ENCODE data around the gene LYPD3. TPM values are rescaled to one million over a fixed set of nuclear protein-coding genes. Genes with fewer than 3 reads are reported as not detected.

LYPD3 gene
- total RNA-seq, 1 donor, result not detected

DNA sequence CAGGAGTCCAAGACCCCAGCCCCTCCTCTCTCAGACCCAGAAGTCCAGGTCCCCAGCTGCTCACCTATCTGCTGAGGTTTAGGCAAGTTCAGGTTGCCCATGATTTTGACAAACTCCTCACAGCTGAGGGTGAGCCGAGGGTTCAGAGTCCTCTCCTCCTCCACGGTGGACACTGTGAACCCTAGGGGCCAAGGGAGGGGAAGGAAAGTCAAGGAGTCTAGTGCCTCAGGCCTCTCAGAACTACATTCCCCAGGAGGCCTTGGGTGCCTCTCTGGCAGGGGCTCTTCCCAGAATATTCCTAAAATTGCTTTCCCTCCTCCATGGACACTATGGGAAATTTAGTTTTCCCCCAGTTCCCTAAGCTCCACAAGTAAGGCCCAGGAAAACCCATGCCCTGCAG is 42.5 kb upstream of the LYPD3 start:
- Histone ChIP-seq H3K27me3 (ENCODE audit: insufficient read depth, low read length) (no peaks in the 10 kb centered on the region), H3K4me1 (ENCODE audit: insufficient read depth, low read length) (peaks cover 7% of the 10 kb centered on the region), H4K20me1 (ENCODE audit: insufficient read depth, low read length) (no peaks in the 10 kb centered on the region), H3K27ac (ENCODE audit: low read depth, low read length) (no peak overlapping the region), H3K79me2 (ENCODE audit: insufficient read depth, low read length) (no peaks in the 10 kb centered on the region), H3K4me2 (ENCODE audit: insufficient read depth, low read length) (no peak overlapping the region), H3K36me3 (ENCODE audit: insufficient read depth, low read length) (peaks cover 26% of the 10 kb centered on the region), H3K4me3 (ENCODE audit: insufficient read depth, low read length) (no peak overlapping the region), H2AFZ (ENCODE audit: low read length) (no peak overlapping the region), H3K9me3 (ENCODE audit: low read depth, low read length) (no peaks in the 10 kb centered on the region)
- TF ChIP-seq, protein P1, sequence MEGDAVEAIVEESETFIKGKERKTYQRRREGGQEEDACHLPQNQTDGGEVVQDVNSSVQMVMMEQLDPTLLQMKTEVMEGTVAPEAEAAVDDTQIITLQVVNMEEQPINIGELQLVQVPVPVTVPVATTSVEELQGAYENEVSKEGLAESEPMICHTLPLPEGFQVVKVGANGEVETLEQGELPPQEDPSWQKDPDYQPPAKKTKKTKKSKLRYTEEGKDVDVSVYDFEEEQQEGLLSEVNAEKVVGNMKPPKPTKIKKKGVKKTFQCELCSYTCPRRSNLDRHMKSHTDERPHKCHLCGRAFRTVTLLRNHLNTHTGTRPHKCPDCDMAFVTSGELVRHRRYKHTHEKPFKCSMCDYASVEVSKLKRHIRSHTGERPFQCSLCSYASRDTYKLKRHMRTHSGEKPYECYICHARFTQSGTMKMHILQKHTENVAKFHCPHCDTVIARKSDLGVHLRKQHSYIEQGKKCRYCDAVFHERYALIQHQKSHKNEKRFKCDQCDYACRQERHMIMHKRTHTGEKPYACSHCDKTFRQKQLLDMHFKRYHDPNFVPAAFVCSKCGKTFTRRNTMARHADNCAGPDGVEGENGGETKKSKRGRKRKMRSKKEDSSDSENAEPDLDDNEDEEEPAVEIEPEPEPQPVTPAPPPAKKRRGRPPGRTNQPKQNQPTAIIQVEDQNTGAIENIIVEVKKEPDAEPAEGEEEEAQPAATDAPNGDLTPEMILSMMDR (IDR thresholded peaks at IDR 0.05; ENCODE audit: extremely low read depth, low read depth, low read length), result no peak
- DNase-seq (ENCODE audit: insufficient read length, low spot score, missing footprints), result peak; percentile 38

- H3K4me2 ChIP-seq (ENCODE audit: insufficient read depth, low read length), result no peak overlapping the region
Measured at GRCh38 chr19:43506629-43507028, 41.2 kb upstream of the LYPD3 start.

DNA sequence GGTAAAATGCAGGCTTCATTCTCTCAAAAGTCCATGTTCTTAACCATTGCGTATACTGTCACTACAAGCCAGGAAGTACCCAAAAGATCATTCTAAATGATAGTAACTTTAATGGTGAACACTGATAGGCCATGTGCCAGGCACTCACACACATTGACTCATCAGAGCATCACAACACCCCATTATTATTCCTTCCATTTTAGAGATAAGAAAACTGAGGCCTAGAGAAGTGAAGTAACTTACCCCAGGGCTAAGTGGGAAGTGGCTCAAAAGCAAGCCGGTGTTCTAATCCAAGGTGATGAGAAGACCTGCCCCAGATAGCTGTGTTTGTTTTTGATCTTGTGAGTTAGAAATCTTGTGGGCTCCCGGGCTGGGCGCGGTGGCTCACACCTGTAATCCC is 40.5 kb upstream of the LYPD3 start:
- no peaks in the 10 kb centered on the region for H3K9me3 ChIP-seq (ENCODE audit: low read depth, low read length)

More at GRCh38 chr19:43506629-43507028, 41.2 kb upstream of the LYPD3 start:
- H3K4me3 ChIP-seq (ENCODE audit: insufficient read depth, low read length), result no peak overlapping the region
- H4K20me1 ChIP-seq (ENCODE audit: insufficient read depth, low read length), result no peaks in the 10 kb centered on the region
- no peaks in the 10 kb centered on the region for H3K27me3 ChIP-seq (ENCODE audit: insufficient read depth, low read length)
- TF ChIP-seq, protein P1 (IDR thresholded peaks at IDR 0.05; ENCODE audit: extremely low read depth, low read depth, low read length), result no peak
- H3K36me3 ChIP-seq (ENCODE audit: insufficient read depth, low read length), result peaks cover 26% of the 10 kb centered on the region
- peaks cover 16% of the 10 kb centered on the region for H3K4me1 ChIP-seq (ENCODE audit: insufficient read depth, low read length)
- H3K27ac ChIP-seq (ENCODE audit: low read depth, low read length), result no peak overlapping the region
- no peaks in the 10 kb centered on the region for H3K9me3 ChIP-seq (ENCODE audit: low read depth, low read length)
- H3K79me2 ChIP-seq (ENCODE audit: insufficient read depth, low read length), result no peaks in the 10 kb centered on the region
- DNase-seq (ENCODE audit: insufficient read length, low spot score, missing footprints), result peak; percentile 29
- H2AFZ ChIP-seq (ENCODE audit: low read length), result no peak overlapping the region

DNA sequence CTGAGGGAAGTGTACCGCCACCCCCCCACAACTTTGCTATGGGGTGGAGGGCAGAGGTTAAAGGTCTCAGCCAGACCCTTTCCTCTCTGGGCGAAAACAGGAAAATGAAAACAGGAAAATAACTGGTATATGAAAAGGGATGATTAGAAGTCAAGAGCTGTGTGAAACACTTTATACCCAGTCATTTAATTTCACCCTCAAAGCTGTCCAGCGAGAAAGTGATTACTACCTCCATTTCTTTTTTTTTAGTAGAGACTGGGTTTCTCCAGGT is 39.7 kb upstream of the LYPD3 start:
- TF ChIP-seq, protein P1 (IDR thresholded peaks at IDR 0.05; ENCODE audit: extremely low read depth, low read depth, low read length), result no peak
- Histone ChIP-seq H2AFZ (ENCODE audit: low read length) (no peak overlapping the region), H3K79me2 (ENCODE audit: insufficient read depth, low read length) (no peaks in the 10 kb centered on the region), H3K4me1 (ENCODE audit: insufficient read depth, low read length) (peaks cover 16% of the 10 kb centered on the region), H3K36me3 (ENCODE audit: insufficient read depth, low read length) (peaks cover 16% of the 10 kb centered on the region), H3K9me3 (ENCODE audit: low read depth, low read length) (no peaks in the 10 kb centered on the region), H3K27me3 (ENCODE audit: insufficient read depth, low read length) (no peaks in the 10 kb centered on the region), H3K27ac (ENCODE audit: low read depth, low read length) (no peak overlapping the region), H3K4me2 (ENCODE audit: insufficient read depth, low read length) (peak overlapping the region; percentile 96), H4K20me1 (ENCODE audit: insufficient read depth, low read length) (no peaks in the 10 kb centered on the region), H3K4me3 (ENCODE audit: insufficient read depth, low read length) (peak overlapping the region; percentile 94)
- DNase-seq (ENCODE audit: insufficient read length, low spot score, missing footprints), result no peak

More for the DNA sequence above, 40.5 kb upstream of the LYPD3 start:
- Histone ChIP-seq H3K79me2 (ENCODE audit: insufficient read depth, low read length) (no peaks in the 10 kb centered on the region), H3K4me1 (ENCODE audit: insufficient read depth, low read length) (peaks cover 16% of the 10 kb centered on the region), H3K36me3 (ENCODE audit: insufficient read depth, low read length) (peaks cover 21% of the 10 kb centered on the region), H3K27ac (ENCODE audit: low read depth, low read length) (no peak overlapping the region), H4K20me1 (ENCODE audit: insufficient read depth, low read length) (no peaks in the 10 kb centered on the region), H2AFZ (ENCODE audit: low read length) (no peak overlapping the region), H3K27me3 (ENCODE audit: insufficient read depth, low read length) (no peaks in the 10 kb centered on the region), H3K4me3 (ENCODE audit: insufficient read depth, low read length) (no peak overlapping the region), H3K4me2 (ENCODE audit: insufficient read depth, low read length) (no peak overlapping the region)
- DNase-seq (ENCODE audit: insufficient read length, low spot score, missing footprints), result peak; percentile 62
- TF ChIP-seq, protein P1 (IDR thresholded peaks at IDR 0.05; ENCODE audit: extremely low read depth, low read depth, low read length), result no peak
